ENCODE data around the gene TMEM106A.
"Not testable (repeated sequence)": the region's sequence is repeated elsewhere in the genome, so short reads cannot be mapped to it uniquely, and the experiment has no call there.

DNA sequence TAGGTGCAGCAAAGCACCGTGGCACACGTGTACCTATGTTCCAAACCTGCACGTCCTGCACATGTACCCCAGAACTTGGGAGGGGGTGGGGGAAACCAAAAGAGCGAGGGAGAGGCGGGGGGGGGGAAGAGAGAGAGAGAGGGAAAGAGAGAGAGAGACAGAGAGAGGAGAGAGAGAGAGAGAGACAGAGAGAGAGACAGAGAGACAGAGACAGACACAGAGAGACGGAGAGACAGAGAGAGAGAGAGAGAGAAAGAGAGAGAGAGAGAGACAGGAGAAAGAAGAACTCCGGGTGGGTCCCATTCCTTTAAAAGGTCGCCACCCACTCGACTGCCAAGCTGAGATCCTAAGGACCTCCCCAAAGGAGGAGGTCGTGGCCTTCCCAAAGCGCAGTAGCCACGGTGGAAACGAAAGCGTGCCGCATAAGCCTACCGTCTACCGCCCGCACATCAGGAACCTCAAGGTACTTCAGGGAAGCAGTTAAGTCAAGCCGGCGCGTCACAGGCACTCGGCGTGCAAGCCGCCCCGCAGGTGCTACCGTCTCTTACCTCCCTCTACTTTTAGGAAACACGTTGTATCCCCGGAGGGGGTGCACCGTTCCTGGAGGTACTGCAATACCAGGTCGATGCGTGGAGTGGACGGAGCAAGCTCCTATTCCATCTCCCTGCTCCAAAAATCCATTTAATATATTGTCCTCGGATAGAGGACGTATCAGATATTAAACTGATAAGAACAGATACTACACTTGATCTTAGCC is 29.1 kb downstream of the TMEM106A start:
- not testable (repeated sequence) for TF ChIP-seq POLR2A, POLR2AphosphoS5, SPI1 (IDR thresholded peaks at IDR 0.05; ENCODE audit: low read depth, low read length)
